ENCODE measurements around the gene DNAH17. TPM values are rescaled to one million over a fixed set of nuclear protein-coding genes. Genes with fewer than 3 reads are reported as not detected.
"Not testable (repeated sequence)": the region's sequence is repeated elsewhere in the genome, so short reads cannot be mapped to it uniquely, and the experiment has no call there.

The DNAH17 gene
- total RNA-seq, 1 donor from 2014 or later, result not detected

- H3K9me3 ChIP-seq (replicated peaks), result no peaks in the 10 kb centered on the region
- no peaks in the 10 kb centered on the region for H3K27me3 ChIP-seq (ENCODE audit: low read depth)
- DNase-seq, result no peak
- H3K27ac ChIP-seq (replicated peaks), result no peak overlapping the region
- no peaks in the 10 kb centered on the region for H3K36me3 ChIP-seq
- intact Hi-C loops (cut with micrococcal nuclease), result no loop called here
- no peak overlapping the region for H3K4me3 ChIP-seq
- TF ChIP-seq CTCF (IDR thresholded peaks at IDR 0.05; ENCODE audit: borderline replicate concordance), result no peak
- peaks cover 10% of the 10 kb centered on the region for H3K4me1 ChIP-seq
These were observed 72.9 kb downstream of the DNAH17 start for GRCh38 chr17:78504156-78504925.

GRCh38 chr17:78503388-78503787, 73.8 kb downstream of the DNAH17 start:
- intact Hi-C loops (cut with micrococcal nuclease); H3K9me3 ChIP-seq (replicated peaks); H3K27me3 ChIP-seq (ENCODE audit: low read depth); DNase-seq; H3K36me3 ChIP-seq; H3K27ac ChIP-seq (replicated peaks); H3K4me3 ChIP-seq: not testable (repeated sequence)
- H3K4me1 ChIP-seq, result peaks cover 14% of the 10 kb centered on the region

- no peaks in the 10 kb centered on the region for H3K9me3 ChIP-seq (replicated peaks)
- TF ChIP-seq CTCF (IDR thresholded peaks at IDR 0.05; ENCODE audit: borderline replicate concordance), result no peak
- H3K4me3 ChIP-seq, result no peak overlapping the region
- peaks cover 21% of the 10 kb centered on the region for H3K4me1 ChIP-seq
- DNase-seq, result no peak
- no peak overlapping the region for H3K27ac ChIP-seq (replicated peaks)
- no peaks in the 10 kb centered on the region for H3K36me3 ChIP-seq
- intact Hi-C loops (cut with micrococcal nuclease), result no loop called here
- H3K27me3 ChIP-seq (ENCODE audit: low read depth), result no peaks in the 10 kb centered on the region
These were observed 74.5 kb downstream of the DNAH17 start for GRCh38 chr17:78502611-78503148.

GRCh38 chr17:78501241-78502036, 75.8 kb downstream of the DNAH17 start:
- Histone ChIP-seq H3K9me3 (replicated peaks) (no peaks in the 10 kb centered on the region), H3K4me1 (peaks cover 20% of the 10 kb centered on the region), H3K27ac (replicated peaks) (no peak overlapping the region), H3K27me3 (ENCODE audit: low read depth) (no peaks in the 10 kb centered on the region), H3K4me3 (no peak overlapping the region), H3K36me3 (no peaks in the 10 kb centered on the region)
- intact Hi-C loops (cut with micrococcal nuclease), result no loop called here
- no peak for TF ChIP-seq CTCF (IDR thresholded peaks at IDR 0.05; ENCODE audit: borderline replicate concordance)
- no peak for DNase-seq

GRCh38 chr17:78500806-78501205, 76.4 kb downstream of the DNAH17 start:
- TF ChIP-seq CTCF (IDR thresholded peaks at IDR 0.05; ENCODE audit: borderline replicate concordance), result no peak
- no peak for DNase-seq
- intact Hi-C loops (cut with micrococcal nuclease), result no loop called here

More at GRCh38 chr17:78500806-78501205, 76.4 kb downstream of the DNAH17 start:
- H3K4me3 ChIP-seq, result no peak overlapping the region
- H3K4me1 ChIP-seq, result peaks cover 16% of the 10 kb centered on the region
- H3K9me3 ChIP-seq (replicated peaks), result no peaks in the 10 kb centered on the region
- H3K27ac ChIP-seq (replicated peaks), result no peak overlapping the region
- H3K27me3 ChIP-seq (ENCODE audit: low read depth), result no peaks in the 10 kb centered on the region
- H3K36me3 ChIP-seq, result no peaks in the 10 kb centered on the region
